HepG2 (cell line): ENCODE results near the gene PADI1. TPM values are rescaled to one million over a fixed set of nuclear protein-coding genes. Genes with fewer than 3 reads are reported as not detected.

Source experiments
- ATAC-seq: fragments of 200-7000 bp; cut with Tn5 transposase; 3 replicates; pipeline ENCODE4 v1.9.1; 2020; ENCODE audit warnings: mild to moderate bottlenecking, moderate library complexity
- BruUV-seq: library from RNA; stranded (reverse); fragments of 400-500 nt; replicated peaks from 2 replicates; lab custom pipeline; 2021; lab: Mats Ljungman, UMichigan
- CTCF ChIA-PET: fragments of 300-600 bp; formaldehyde crosslinking; extraction: SDS; loops from one replicate; lab custom pipeline; 2021; ENCODE audit warnings: low total read pairs, inconsistent platforms, low intra/inter-chr PET ratio; lab: Yijun Ruan, JAX
- POLR2A ChIA-PET: fragments of 350-600 bp; sonication (Branson Sonifier 250); formaldehyde crosslinking; loops from one replicate; lab custom pipeline; 2020; ENCODE audit warnings: antibody characterized with exemption, inconsistent platforms; lab: Yijun Ruan, JAX
- DNase-seq: peaks from one replicate; pipeline ENCODE4 v3.0.0-alpha.2; 2015; ENCODE audit warnings: low spot score
- FAIRE-seq: peaks from 3 replicates; lab custom pipeline; 2011; peaks lifted over from hg19 to GRCh38; lab: Jason Lieb, UNC
- H2AFZ ChIP-seq: one replicate; pipeline ENCODE4 v1.6.1; 2011; ENCODE audit warnings: low read length, inconsistent platforms
- H3K27ac ChIP-seq: fragments of 300-600 bp; 3 replicates; pipeline ENCODE4 v1.8.0; 2011; ENCODE audit warnings: mixed run types, mild to moderate bottlenecking, mixed read lengths, low read length, inconsistent platforms; ENCODE audit not compliant: insufficient read depth; ENCODE audit errors: extremely low read length
- H3K27me3 ChIP-seq, 2 experiments: fragments of 200-600 bp in 1 of 2; 2 replicates in 1 of 2; 3 replicates in 1 of 2; pipeline versions ENCODE4 v1.6.0 to v1.8.0; 2011; ENCODE audit warnings: low read length in 2 of 2, mild to moderate bottlenecking in 2 of 2, moderate library complexity in 2 of 2, inconsistent platforms in 1 of 2; ENCODE audit not compliant: insufficient read depth in 2 of 2, control insufficient read depth in 1 of 2
- H3K36me3 ChIP-seq, 2 experiments: fragments of 200-600 bp in 1 of 2; replicated peaks in 1 of 2; 2 replicates in 1 of 2; 3 replicates in 1 of 2; pipeline versions ENCODE4 v1.5.1 to v1.8.0; 2011; ENCODE audit warnings: low read length in 2 of 2, inconsistent platforms in 1 of 2; ENCODE audit not compliant: insufficient read depth in 2 of 2, control insufficient read depth in 1 of 2
- H3K4me1 ChIP-seq: 2 replicates; pipeline ENCODE4 v1.5.1; 2012; ENCODE audit warnings: low read length, inconsistent platforms; ENCODE audit not compliant: insufficient read depth
- H3K4me2 ChIP-seq: 2 replicates; pipeline ENCODE4 v1.6.0; 2011; ENCODE audit warnings: low read depth, low read length, inconsistent platforms
- H3K4me3 ChIP-seq, 3 experiments: fragments of 200-600 bp in 1 of 3; sonication (generic), shearing (Covaris generic) in 1 of 3; replicated peaks in 1 of 3; 2 replicates each; pipeline ENCODE4 v1.5.1; 2011 to 2016; ENCODE audit warnings: low read length in 3 of 3, inconsistent platforms in 2 of 3, low read depth in 2 of 3, mild to moderate bottlenecking in 2 of 3, control low read depth in 1 of 3, mixed read lengths in 1 of 3; ENCODE audit not compliant: insufficient read depth in 1 of 3
- H3K79me2 ChIP-seq: one replicate; pipeline ENCODE4 v1.6.1; 2011; ENCODE audit warnings: low read length, inconsistent platforms; ENCODE audit not compliant: insufficient read depth
- H3K9ac ChIP-seq: 2 replicates; pipeline ENCODE4 v1.6.0; 2011; ENCODE audit warnings: mild to moderate bottlenecking, low read depth, low read length, inconsistent platforms; ENCODE audit not compliant: insufficient read depth
- H3K9me3 ChIP-seq: 2 replicates; pipeline ENCODE4 v1.5.1; 2012; ENCODE audit warnings: mild to moderate bottlenecking, low read length
- H4K20me1 ChIP-seq: 2 replicates; pipeline ENCODE4 v1.6.0; 2011; ENCODE audit warnings: inconsistent platforms, mild to moderate bottlenecking, low read length, moderate library complexity; ENCODE audit not compliant: insufficient read depth
- ISL2 ChIP-seq: sonication (generic); formaldehyde crosslinking; IDR thresholded peaks from 2 replicates; pipeline ENCODE4 v1.5.0; 2020; ENCODE audit warnings: missing genetic modification reagents
- KDM4B ChIP-seq: sonication (generic); formaldehyde crosslinking; IDR thresholded peaks from 2 replicates; pipeline ENCODE4 v1.4.0; 2020; ENCODE audit warnings: missing genetic modification reagents
- KDM6A ChIP-seq: IDR thresholded peaks from 2 replicates; pipeline ENCODE4 v1.6.1; 2016; ENCODE audit warnings: low read depth
- KLF13 ChIP-seq: sonication (generic); formaldehyde crosslinking; IDR thresholded peaks from 2 replicates; pipeline ENCODE4 v1.4.0; 2020; ENCODE audit warnings: mild to moderate bottlenecking, missing genetic modification reagents
- MXI1 ChIP-seq: IDR thresholded peaks from 3 replicates; pipeline ENCODE4 v1.6.1; 2012; ENCODE audit warnings: low read depth, low read length, inconsistent platforms, borderline replicate concordance
- NR1H2 ChIP-seq: sonication (generic); formaldehyde crosslinking; IDR thresholded peaks from 2 replicates; pipeline ENCODE4 v1.8.1; 2022; ENCODE audit warnings: low read depth, missing genetic modification reagents, borderline replicate concordance
- NR2C2 ChIP-seq: sonication (generic); formaldehyde crosslinking; IDR thresholded peaks from 2 replicates; pipeline ENCODE4 v1.4.0; 2020; ENCODE audit warnings: missing genetic modification reagents, mild to moderate bottlenecking, moderate library complexity, borderline replicate concordance
- SRSF4 ChIP-seq: fragments of 200-400 bp; formaldehyde crosslinking; IDR thresholded peaks from one replicate; pipeline ENCODE4 v1.6.1; 2018; ENCODE audit warnings: mild to moderate bottlenecking, low read depth, low read length, moderate library complexity; ENCODE audit not compliant: poor library complexity, severe bottlenecking
- ZNF251 ChIP-seq: sonication (generic); formaldehyde crosslinking; IDR thresholded peaks from 2 replicates; pipeline ENCODE4 v1.9.0; 2021; ENCODE audit warnings: mild to moderate bottlenecking, missing genetic modification reagents
- ZNF264 ChIP-seq: sonication (generic); formaldehyde crosslinking; IDR thresholded peaks from 2 replicates; pipeline ENCODE4 v1.4.0; 2020; ENCODE audit warnings: missing genetic modification reagents
- ZNF3 ChIP-seq: IDR thresholded peaks from 2 replicates; pipeline ENCODE4 v1.7.0; 2017; ENCODE audit warnings: inconsistent platforms
- ZNF44 ChIP-seq: sonication (generic); formaldehyde crosslinking; IDR thresholded peaks from 2 replicates; pipeline ENCODE4 v1.5.1; 2020; ENCODE audit warnings: mild to moderate bottlenecking, missing genetic modification reagents
- ZSCAN29 ChIP-seq: sonication (generic); formaldehyde crosslinking; conservative IDR thresholded peaks from 2 replicates; pipeline ENCODE4 v1.4.0; 2020; ENCODE audit warnings: mild to moderate bottlenecking, missing genetic modification reagents
- WGBS: methylation state at CpG from one replicate; pipeline ENCODE4 v1.1.6; 2017; ENCODE audit warnings: low lambda C conversion rate; 5-methylcytosine and 5-hydroxymethylcytosine counted together
- in situ Hi-C: cut with HindIII; loops from 2 replicates; pipeline ENCODE4 v1.10.0; 2017; ENCODE audit warnings: low pct_unique_long_range_greater_than_20kb; ENCODE audit not compliant: extremely low pct_ligation_motif_present
- intact Hi-C: fragments of 100-400 bp; cut with micrococcal nuclease; formaldehyde crosslinking; loops from one replicate; pipeline ENCODE4 v1.10.0; 2022; ENCODE audit not compliant: unreplicated experiment
- polyA plus RNA-seq, 8 experiments: library from polyadenylated mRNA; depleted of rRNA in 3 of 8; stranded (reverse) in 7 of 8; unstranded in 1 of 8; fragments of >200 nt; fragmentation: Illumina TruSeq in 4 of 8; extraction: Trizol in 4 of 8; gene quantifications; 2 replicates each; pipeline versions ENCODE4 v1.2.1 to v1.2.3, GENCODE V29; 2011 to 2016; ENCODE audit warnings: low read depth in 4 of 8, missing spikeins in 1 of 8, mixed read lengths in 1 of 8; ENCODE audit not compliant: insufficient read depth in 1 of 8
- total RNA-seq, 5 experiments: library from RNA; depleted of rRNA; stranded (reverse); fragments of >200 nt; fragmentation: Illumina TruSeq; extraction: Trizol; gene quantifications; 2 replicates each; pipeline ENCODE4 v1.2.3, GENCODE V29; 2016; ENCODE audit warnings: low read depth in 1 of 5
- TF ChIP-seq, protein P1 (sequence below): sonication (generic); formaldehyde crosslinking; IDR thresholded peaks from 2 replicates; pipeline ENCODE4 v1.5.0; 2020; ENCODE audit warnings: missing genetic modification reagents, mild to moderate bottlenecking, borderline replicate concordance
- TF ChIP-seq, protein P2 (sequence below): sonication (generic); formaldehyde crosslinking; conservative IDR thresholded peaks from 2 replicates; pipeline ENCODE4 v1.8.0; 2022; ENCODE audit warnings: mild to moderate bottlenecking, moderate library complexity, missing genetic modification reagents
- TF ChIP-seq, protein P3 (sequence below): sonication (generic); formaldehyde crosslinking; IDR thresholded peaks from 2 replicates; pipeline ENCODE4 v1.4.0; 2020; ENCODE audit warnings: missing genetic modification reagents

Gene PADI1
- total and polyA plus RNA-seq, 2 of the 13 experiments (the other 11 are each of a cell fraction or from before 2014, with no cell fraction given), result not detected

DNA sequence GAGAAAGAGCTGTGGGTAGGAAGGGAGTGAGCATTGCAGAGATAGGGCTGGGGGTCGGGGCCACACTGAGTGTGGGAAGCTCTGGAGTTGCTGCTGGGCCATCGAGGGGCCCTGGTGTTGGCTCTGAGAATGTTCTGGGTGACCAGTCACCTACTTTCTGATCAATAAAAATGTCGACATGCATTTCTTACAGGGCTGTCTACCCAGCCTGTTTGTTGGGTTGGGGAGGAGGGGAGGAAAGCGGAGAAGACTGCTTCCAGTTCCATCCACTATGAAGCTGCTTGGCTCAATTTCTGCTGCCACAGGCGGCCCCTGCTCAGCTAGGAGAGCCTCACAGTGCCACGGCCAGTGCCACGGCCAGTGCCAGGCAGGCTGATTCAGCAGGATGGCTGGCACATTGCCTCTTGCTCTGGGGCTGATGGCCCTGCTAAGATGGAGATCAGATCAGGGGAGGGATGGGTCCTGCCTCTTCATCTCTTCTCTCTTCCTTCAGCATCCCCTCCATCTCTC lies 40.9 kb downstream of the PADI1 start:
- BruUV-seq, result no TSS peak
- ATAC-seq (no peak), DNase-seq (no peak), FAIRE-seq (no peak)
- ChIA-PET POLR2A (no interaction called here), CTCF (no interaction called here)
- Histone ChIP-seq H3K9ac (no peak overlapping the region), H3K27me3 (peaks cover 4 to 53% of the 10 kb centered on the region in 2 experiments; a peak in 3 of 5 replicates), H3K79me2 (no peaks in the 10 kb centered on the region), H3K27ac (no peak overlapping the region), H3K4me1 (no peaks in the 10 kb centered on the region), H2AFZ (no peak overlapping the region), H3K36me3 (no peaks in the 10 kb centered on the region), H4K20me1 (no peaks in the 10 kb centered on the region), H3K4me3 (no peak overlapping the region), H3K9me3 (no peaks in the 10 kb centered on the region), H3K4me2 (no peak overlapping the region)
- intact Hi-C loops, result no loop called here
- no peak for TF ChIP-seq NR2C2 (CRISPR knock-in tag)
- TF ChIP-seq KDM4B (CRISPR knock-in tag), result no peak
- TF ChIP-seq SRSF4, result no peak
- no peak for TF ChIP-seq KDM6A (CRISPR knock-in tag)
- TF ChIP-seq ZNF264, result no peak
- 17% methylated on average over 5 of the region's 7 CpGs for WGBS
- in situ Hi-C loops, result loop anchor here (25.0 kb wide), 1 partner anchor 284 kb away; no protein-coding TSS in a partner anchor

DNA sequence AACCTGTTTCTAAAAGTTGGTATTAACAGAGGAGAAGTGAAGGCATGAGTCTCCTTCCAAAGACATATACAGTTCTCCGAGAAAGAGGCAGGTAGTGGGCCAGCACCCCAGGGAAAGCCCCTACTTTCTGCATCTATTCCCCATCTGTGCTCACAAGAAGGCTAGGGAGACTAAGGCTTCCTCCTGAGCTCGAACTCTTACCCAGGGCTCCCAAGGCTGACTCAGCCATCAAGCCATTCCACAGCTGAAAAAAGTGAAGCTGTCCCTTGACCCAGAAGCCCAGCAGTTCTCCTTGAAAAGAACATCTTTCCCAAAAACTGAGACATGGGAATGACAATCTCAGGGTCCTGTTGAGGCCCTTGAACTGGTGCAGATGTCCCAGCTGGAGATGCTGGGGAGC lies 42.0 kb downstream of the PADI1 start:
- no peak for FAIRE-seq
- in situ Hi-C loops, result loop anchor here (25.0 kb wide), 1 partner anchor 285 kb away; no protein-coding TSS in a partner anchor
- WGBS, result 8% methylated on average over 2 of the region's 2 CpGs
- TF ChIP-seq KLF13 (CRISPR knock-in tag) (no peak), MXI1 (no peak), ISL2 (CRISPR knock-in tag) (no peak), ZNF251 (CRISPR knock-in tag) (no peak), ZNF3 (CRISPR knock-in tag) (no peak), ZNF44 (no peak), ZSCAN29 (CRISPR knock-in tag) (no peak), NR1H2 (no peak)
- TF ChIP-seq, protein P1, sequence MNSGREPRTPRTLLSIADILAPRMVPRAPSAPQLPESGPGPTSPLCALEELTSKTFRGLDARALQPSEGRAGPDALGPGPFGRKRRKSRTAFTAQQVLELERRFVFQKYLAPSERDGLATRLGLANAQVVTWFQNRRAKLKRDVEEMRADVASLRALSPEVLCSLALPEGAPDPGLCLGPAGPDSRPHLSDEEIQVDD (CRISPR knock-in tag), result no peak
- TF ChIP-seq, protein P2, sequence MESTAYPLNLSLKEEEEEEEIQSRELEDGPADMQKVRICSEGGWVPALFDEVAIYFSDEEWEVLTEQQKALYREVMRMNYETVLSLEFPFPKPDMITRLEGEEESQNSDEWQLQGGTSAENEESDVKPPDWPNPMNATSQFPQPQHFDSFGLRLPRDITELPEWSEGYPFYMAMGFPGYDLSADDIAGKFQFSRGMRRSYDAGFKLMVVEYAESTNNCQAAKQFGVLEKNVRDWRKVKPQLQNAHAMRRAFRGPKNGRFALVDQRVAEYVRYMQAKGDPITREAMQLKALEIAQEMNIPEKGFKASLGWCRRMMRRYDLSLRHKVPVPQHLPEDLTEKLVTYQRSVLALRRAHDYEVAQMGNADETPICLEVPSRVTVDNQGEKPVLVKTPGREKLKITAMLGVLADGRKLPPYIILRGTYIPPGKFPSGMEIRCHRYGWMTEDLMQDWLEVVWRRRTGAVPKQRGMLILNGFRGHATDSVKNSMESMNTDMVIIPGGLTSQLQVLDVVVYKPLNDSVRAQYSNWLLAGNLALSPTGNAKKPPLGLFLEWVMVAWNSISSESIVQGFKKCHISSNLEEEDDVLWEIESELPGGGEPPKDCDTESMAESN (CRISPR knock-in tag), result no peak
- TF ChIP-seq, protein P3, sequence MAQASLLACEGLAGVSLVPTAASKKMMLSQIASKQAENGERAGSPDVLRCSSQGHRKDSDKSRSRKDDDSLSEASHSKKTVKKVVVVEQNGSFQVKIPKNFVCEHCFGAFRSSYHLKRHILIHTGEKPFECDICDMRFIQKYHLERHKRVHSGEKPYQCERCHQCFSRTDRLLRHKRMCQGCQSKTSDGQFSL (CRISPR knock-in tag), result no peak

More for the DNA sequence above, 42.0 kb downstream of the PADI1 start:
- Histone ChIP-seq H3K4me1 (no peaks in the 10 kb centered on the region), H3K4me2 (no peak overlapping the region), H3K9me3 (no peaks in the 10 kb centered on the region), H3K27ac (no peak overlapping the region), H4K20me1 (no peaks in the 10 kb centered on the region), H3K79me2 (no peaks in the 10 kb centered on the region), H3K9ac (no peak overlapping the region), H2AFZ (no peak overlapping the region), H3K36me3 (no peaks in the 10 kb centered on the region), H3K4me3 (no peak overlapping the region), H3K27me3 (peaks cover 4 to 49% of the 10 kb centered on the region in 2 experiments; a peak in 3 of 5 replicates)
- DNase-seq, result no peak
- no TSS peak for BruUV-seq
- intact Hi-C loops, result no loop called here
- ATAC-seq, result no peak
- POLR2A ChIA-PET, result no interaction called here
- CTCF ChIA-PET, result no interaction called here
